ENCODE results near the gene ZDHHC20. TPM values are rescaled to one million over a fixed set of nuclear protein-coding genes. Genes with fewer than 3 reads are reported as not detected.
A peak's percentile ranks its signal among the peaks of the same experiment; 100 is the strongest.

The ZDHHC20 gene
- 10 to 100 TPM; 44.1 to 58.5 TPM for total RNA-seq

DNA sequence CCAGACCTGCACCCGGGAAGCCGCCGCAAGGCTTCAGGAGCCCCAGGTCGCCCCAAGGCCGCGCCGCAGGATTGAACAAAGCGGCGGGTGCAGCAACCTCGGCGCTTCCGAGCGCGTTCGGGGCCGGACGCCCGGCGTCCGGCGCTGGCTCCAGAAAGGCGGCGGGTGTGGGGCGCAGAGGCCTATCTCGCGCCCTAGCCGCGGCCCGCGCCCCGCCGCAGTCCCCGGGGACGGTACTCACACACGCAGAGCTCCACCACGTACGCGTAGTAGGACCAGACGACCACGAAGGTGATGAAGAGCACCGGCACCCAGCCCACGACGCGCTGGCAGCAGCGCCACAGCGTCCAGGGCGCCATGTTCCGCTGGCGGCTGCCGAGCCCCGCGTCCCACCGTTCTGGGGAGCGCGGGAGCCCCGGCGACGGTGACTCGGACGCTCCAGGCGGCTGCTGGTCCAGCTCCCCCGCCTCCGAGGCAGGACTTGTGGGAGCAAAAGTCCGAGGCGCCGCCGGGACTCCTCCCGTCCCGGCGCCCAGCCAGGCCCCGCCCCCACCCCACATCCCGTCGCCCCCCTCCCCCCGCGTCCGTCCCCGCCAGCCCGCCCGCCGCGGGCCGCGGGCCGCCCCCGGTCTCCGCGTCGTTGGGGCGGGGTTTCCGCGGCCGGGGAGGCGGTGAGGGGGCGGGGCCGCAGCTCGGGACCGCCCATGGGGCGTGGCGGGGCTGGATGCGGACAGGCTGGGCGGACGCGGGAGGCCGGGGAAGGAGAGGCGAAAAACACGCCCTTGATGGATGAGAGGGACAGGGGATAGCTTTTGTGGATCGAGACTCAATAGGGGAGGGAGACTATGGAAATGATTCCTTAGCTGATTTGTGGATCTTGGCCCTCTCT, at the start of gene ZDHHC20:
Gene ZDHHC20 (minus strand): TSS at position 491 of the 889 bp plus-strand sequence. CDS start 132 bp downstream, at position 359.
- H3K9me3 Mint-ChIP-seq: no peaks in the 10 kb centered on the region
- peak; percentile 90 to 92 for ATAC-seq (replicated peaks in 1 of 2)
- peak within 1 kb of the TSS; percentile 81 for H3K27ac Mint-ChIP-seq
- no peaks in the 10 kb centered on the region for H3K27me3 Mint-ChIP-seq (ENCODE audit: low read depth)
- DNase-seq: peak; percentile 91 to 97
- H3K4me1 Mint-ChIP-seq (ENCODE audit: low read depth): peaks cover 33% of the 10 kb centered on the region
- peaks cover 2% of the 10 kb centered on the region in 2 donors for H3K36me3 Mint-ChIP-seq (ENCODE audit: insufficient read depth in 2 of 2)
- peak within 1 kb of the TSS; percentile 93 to 99 for H3K4me3 Mint-ChIP-seq

GRCh38 chr13:21504379-21504778, 45.3 kb upstream of the ZDHHC20 start:
- Mint-ChIP-seq H3K27ac (no peak overlapping the region), H3K27me3 (ENCODE audit: low read depth) (no peaks in the 10 kb centered on the region), H3K4me1 (ENCODE audit: low read depth) (no peaks in the 10 kb centered on the region), H3K4me3 (no peak overlapping the region), H3K36me3 (ENCODE audit: insufficient read depth in 2 of 2) (peaks cover 2 to 6% of the 10 kb centered on the region in 2 donors), H3K9me3 (no peaks in the 10 kb centered on the region)
- no peak for ATAC-seq (replicated peaks in 1 of 2)
- DNase-seq: no peak

GRCh38 chr13:21501686-21502085, 42.6 kb upstream of the ZDHHC20 start:
- Mint-ChIP-seq H3K4me1 (ENCODE audit: low read depth) (no peaks in the 10 kb centered on the region), H3K27me3 (ENCODE audit: low read depth) (no peaks in the 10 kb centered on the region), H3K27ac (peak overlapping the region; percentile 14), H3K9me3 (no peaks in the 10 kb centered on the region), H3K4me3 (no peak overlapping the region), H3K36me3 (ENCODE audit: insufficient read depth in 2 of 2) (peaks cover 0 to 6% of the 10 kb centered on the region in 2 donors)
- DNase-seq (no peak), ATAC-seq (replicated peaks in 1 of 2) (no peak)

- no peaks in the 10 kb centered on the region for H3K27me3 Mint-ChIP-seq (ENCODE audit: low read depth)
- H3K9me3 Mint-ChIP-seq: peaks cover 12 to 16% of the 10 kb centered on the region in 2 donors
- no peak for DNase-seq
- peaks cover 19 to 28% of the 10 kb centered on the region in 2 donors for H3K36me3 Mint-ChIP-seq (ENCODE audit: insufficient read depth in 2 of 2)
- H3K27ac Mint-ChIP-seq: no peak overlapping the region
- ATAC-seq (replicated peaks in 1 of 2): no peak
- no peaks in the 10 kb centered on the region for H3K4me1 Mint-ChIP-seq (ENCODE audit: low read depth)
- H3K4me3 Mint-ChIP-seq: no peak overlapping the region
These were observed 27.2 kb upstream of the ZDHHC20 start for GRCh38 chr13:21486322-21486721.

- DNase-seq (no peak), ATAC-seq (replicated peaks in 1 of 2) (no peak)
- Mint-ChIP-seq H3K36me3 (ENCODE audit: insufficient read depth in 2 of 2) (peaks cover 8 to 13% of the 10 kb centered on the region in 2 donors), H3K27me3 (ENCODE audit: low read depth) (no peaks in the 10 kb centered on the region), H3K9me3 (peaks cover 6 to 9% of the 10 kb centered on the region in 2 donors), H3K4me3 (no peak overlapping the region), H3K27ac (no peak overlapping the region), H3K4me1 (ENCODE audit: low read depth) (no peaks in the 10 kb centered on the region)
These were observed 24.6 kb upstream of the ZDHHC20 start for GRCh38 chr13:21483748-21484147.

DNA sequence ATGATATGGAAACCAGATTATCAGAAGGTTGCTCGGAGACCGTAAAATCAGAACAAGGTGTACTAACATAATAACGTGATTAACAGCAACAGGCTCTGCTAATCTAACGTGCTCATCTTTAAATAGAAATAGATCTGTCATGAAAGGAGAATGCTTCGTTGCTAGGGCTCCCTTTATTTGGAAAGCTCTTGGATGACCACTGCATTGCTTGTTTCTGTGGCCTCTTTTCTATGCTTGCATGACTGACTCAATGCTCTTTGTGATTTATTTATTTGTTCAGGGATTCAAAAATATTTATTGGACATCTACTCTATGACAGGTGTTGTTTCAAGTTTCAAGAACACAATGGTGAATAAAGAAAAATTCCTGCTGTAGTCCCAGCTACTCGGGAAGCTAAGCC, 22.3 kb upstream of the ZDHHC20 start:
- ATAC-seq (replicated peaks in 1 of 2): no peak
- Mint-ChIP-seq H3K27me3 (ENCODE audit: low read depth) (no peaks in the 10 kb centered on the region), H3K4me3 (no peak overlapping the region), H3K27ac (no peak overlapping the region), H3K36me3 (ENCODE audit: insufficient read depth in 2 of 2) (peaks cover 1 to 4% of the 10 kb centered on the region in 2 donors), H3K9me3 (peaks cover 0 to 4% of the 10 kb centered on the region in 2 donors), H3K4me1 (ENCODE audit: low read depth) (peaks cover 7% of the 10 kb centered on the region)
- no peak for DNase-seq

- ATAC-seq (replicated peaks in 1 of 2): peak; percentile 58 to 65
- Mint-ChIP-seq H3K4me3 (peak overlapping the region; percentile 8 to 91), H3K27ac (peak overlapping the region; percentile 15), H3K36me3 (ENCODE audit: insufficient read depth in 2 of 2) (no peaks in the 10 kb centered on the region), H3K4me1 (ENCODE audit: low read depth) (peaks cover 7% of the 10 kb centered on the region), H3K27me3 (ENCODE audit: low read depth) (no peaks in the 10 kb centered on the region), H3K9me3 (no peaks in the 10 kb centered on the region)
- peak; percentile 50 to 61 for DNase-seq
These were observed 20.0 kb upstream of the ZDHHC20 start for GRCh38 chr13:21478881-21479808.

DNA sequence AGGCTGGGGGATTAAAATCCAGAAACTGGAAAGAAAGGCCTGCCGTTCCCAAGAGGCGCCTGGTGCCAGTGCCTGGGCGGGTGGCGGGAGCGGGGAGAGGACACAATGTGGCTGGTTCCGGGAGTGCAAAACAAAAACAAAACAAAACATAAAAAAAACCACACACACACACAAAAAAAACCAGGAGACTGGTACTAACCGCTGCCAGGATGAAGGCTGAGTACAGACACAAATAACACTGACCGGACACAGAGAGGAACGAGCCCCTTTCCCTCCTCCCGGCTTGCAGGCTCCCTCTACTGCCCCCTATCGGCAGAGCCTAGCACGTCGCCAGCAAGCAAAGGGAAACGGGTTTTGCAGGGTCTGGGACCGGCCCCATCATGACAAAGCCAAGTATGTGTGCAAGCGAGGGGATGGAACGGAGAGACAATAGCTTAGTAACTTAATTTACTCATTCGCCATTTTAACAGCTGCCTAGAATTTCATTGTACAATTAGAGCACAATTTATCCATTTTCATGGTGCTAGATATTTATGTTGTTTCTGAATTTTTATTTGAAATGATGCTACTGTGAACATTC, 17.9 kb upstream of the ZDHHC20 start:
- peak overlapping the region; percentile 83 to 84 for H3K4me3 Mint-ChIP-seq
- no peaks in the 10 kb centered on the region for H3K36me3 Mint-ChIP-seq (ENCODE audit: insufficient read depth in 2 of 2)
- H3K27ac Mint-ChIP-seq: no peak overlapping the region
- H3K4me1 Mint-ChIP-seq (ENCODE audit: low read depth): peaks cover 7% of the 10 kb centered on the region
- peak; percentile 86 to 90 for DNase-seq
- ATAC-seq (replicated peaks in 1 of 2): peak; percentile 87 to 92
- H3K27me3 Mint-ChIP-seq (ENCODE audit: low read depth): no peaks in the 10 kb centered on the region
- no peaks in the 10 kb centered on the region for H3K9me3 Mint-ChIP-seq

- DNase-seq (no peak), ATAC-seq (replicated peaks in 1 of 2) (no peak)
- peaks cover 7% of the 10 kb centered on the region for H3K4me1 Mint-ChIP-seq (ENCODE audit: low read depth)
- H3K36me3 Mint-ChIP-seq (ENCODE audit: insufficient read depth in 2 of 2): peaks cover 2 to 4% of the 10 kb centered on the region in 2 donors
- H3K27ac Mint-ChIP-seq: no peak overlapping the region
- H3K4me3 Mint-ChIP-seq: no peak overlapping the region
- peaks cover 1 to 3% of the 10 kb centered on the region in 2 donors for H3K9me3 Mint-ChIP-seq
- no peaks in the 10 kb centered on the region for H3K27me3 Mint-ChIP-seq (ENCODE audit: low read depth)
These were observed 16.0 kb upstream of the ZDHHC20 start for GRCh38 chr13:21475115-21475514.

- Mint-ChIP-seq H3K27ac (no peak overlapping the region), H3K4me3 (no peak overlapping the region), H3K36me3 (ENCODE audit: insufficient read depth in 2 of 2) (peaks cover 2 to 4% of the 10 kb centered on the region in 2 donors), H3K9me3 (peaks cover 1 to 3% of the 10 kb centered on the region in 2 donors), H3K27me3 (ENCODE audit: low read depth) (no peaks in the 10 kb centered on the region), H3K4me1 (ENCODE audit: low read depth) (no peaks in the 10 kb centered on the region)
- DNase-seq: no peak
- no peak for ATAC-seq (replicated peaks in 1 of 2)
These were observed 11.7 kb upstream of the ZDHHC20 start for GRCh38 chr13:21470785-21471184.

DNA sequence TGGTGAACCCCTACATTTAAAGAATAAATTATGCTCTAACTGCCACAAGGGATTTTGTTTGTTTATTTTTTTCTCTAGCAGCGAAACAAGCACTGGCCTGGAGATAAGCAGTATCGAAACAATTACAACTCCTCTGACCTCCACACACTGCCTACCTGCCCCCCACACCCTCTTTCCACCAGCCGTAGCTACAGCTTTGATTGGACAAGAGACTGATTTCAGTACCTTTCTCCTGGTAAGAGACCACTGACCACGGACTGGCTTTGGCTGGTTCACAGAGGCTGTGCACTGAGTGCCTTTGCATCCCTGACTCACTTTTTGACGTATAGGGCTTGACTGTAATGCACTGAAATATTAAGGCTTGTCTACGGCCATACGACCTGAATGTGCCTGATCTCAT, 7.4 kb upstream of the ZDHHC20 start:
- no peak overlapping the region for H3K4me3 Mint-ChIP-seq
- H3K36me3 Mint-ChIP-seq (ENCODE audit: insufficient read depth in 2 of 2): peaks cover 0 to 3% of the 10 kb centered on the region in 2 donors
- no peak for DNase-seq
- no peak overlapping the region for H3K27ac Mint-ChIP-seq
- no peaks in the 10 kb centered on the region for H3K27me3 Mint-ChIP-seq (ENCODE audit: low read depth)
- no peak for ATAC-seq (replicated peaks in 1 of 2)
- H3K4me1 Mint-ChIP-seq (ENCODE audit: low read depth): no peaks in the 10 kb centered on the region
- peaks cover 1% of the 10 kb centered on the region in 2 donors for H3K9me3 Mint-ChIP-seq

- H3K27me3 Mint-ChIP-seq (ENCODE audit: low read depth): no peaks in the 10 kb centered on the region
- H3K4me1 Mint-ChIP-seq (ENCODE audit: low read depth): no peaks in the 10 kb centered on the region
- H3K4me3 Mint-ChIP-seq: no peak overlapping the region
These were observed 6.6 kb upstream of the ZDHHC20 start for GRCh38 chr13:21465710-21466160.

More at GRCh38 chr13:21465710-21466160, 6.6 kb upstream of the ZDHHC20 start:
- no peak overlapping the region for H3K27ac Mint-ChIP-seq
- H3K36me3 Mint-ChIP-seq (ENCODE audit: insufficient read depth in 2 of 2): peaks cover 0 to 1% of the 10 kb centered on the region in 2 donors
- H3K9me3 Mint-ChIP-seq: peaks cover 0 to under 1% of the 10 kb centered on the region in 2 donors
- no peak for DNase-seq
- no peak for ATAC-seq (replicated peaks in 1 of 2)
